NCI-H146 (cell line): ENCODE measurements around the gene EIF3B.
"Not testable (repeated sequence)": the region's sequence is repeated elsewhere in the genome, so short reads cannot be mapped to it uniquely, and the experiment has no call there.

Experiments
- DNase-seq: peaks from one replicate; lab custom pipeline; 2025; lab: John Stamatoyannopoulos, UW

EIF3B gene

GRCh38 chr7:2376351-2377154, 21.9 kb downstream of the EIF3B start:
- no peak for DNase-seq

DNA sequence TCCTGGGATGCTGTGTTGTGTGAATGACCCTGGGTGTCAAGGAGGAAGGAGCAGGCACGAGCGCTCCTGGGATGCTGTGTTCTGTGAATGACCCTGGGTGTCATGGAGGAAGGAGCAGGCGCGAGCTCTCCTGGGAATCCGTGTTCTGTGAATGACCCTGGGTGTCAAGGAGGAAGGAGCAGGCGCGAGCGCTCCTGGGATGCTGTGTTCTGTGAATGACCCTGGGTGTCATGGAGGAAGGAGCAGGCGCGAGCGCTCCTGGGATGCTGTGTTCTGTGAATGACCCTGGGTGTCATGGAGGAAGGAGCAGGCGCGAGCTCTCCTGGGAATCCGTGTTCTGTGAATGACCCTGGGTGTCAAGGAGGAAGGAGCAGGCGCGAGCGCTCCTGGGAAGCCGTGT, 22.9 kb downstream of the EIF3B start:
- not testable (repeated sequence) for DNase-seq

GRCh38 chr7:2378125-2378524, 23.5 kb downstream of the EIF3B start:
- not testable (repeated sequence) for DNase-seq

GRCh38 chr7:2379161-2379560, 24.5 kb downstream of the EIF3B start:
- no peak for DNase-seq

DNA sequence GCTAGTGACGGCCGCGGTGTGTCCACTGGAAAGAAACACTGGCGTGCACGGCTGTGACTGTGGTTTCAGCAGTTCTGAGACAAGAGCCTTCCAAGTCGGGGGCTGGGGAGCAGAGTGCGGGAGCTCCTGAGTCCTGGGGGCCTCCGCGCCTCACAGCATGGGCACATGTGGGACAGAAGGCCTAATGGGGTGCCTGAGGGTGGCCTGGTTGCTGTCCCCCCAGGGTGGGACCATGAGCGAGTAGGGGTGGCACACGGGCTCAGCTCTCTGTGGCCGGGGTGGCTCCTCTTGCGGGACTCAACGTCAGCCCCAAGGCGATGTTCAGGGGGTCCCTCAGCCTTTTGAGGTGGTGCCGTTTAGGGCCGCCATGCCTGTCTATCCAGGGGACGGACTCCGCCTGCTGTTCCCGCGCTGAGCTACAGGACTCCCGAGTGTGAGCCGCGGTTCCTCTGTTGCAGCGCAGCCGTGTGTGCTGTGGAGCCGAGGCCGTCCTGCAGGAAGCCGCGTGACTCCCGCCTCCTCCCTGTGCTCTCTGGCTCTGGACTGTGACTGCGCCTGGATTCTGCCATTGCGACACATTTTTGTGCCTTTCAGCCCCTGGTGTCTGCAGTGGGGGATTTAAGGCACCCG, 25.3 kb downstream of the EIF3B start:
- no peak for DNase-seq

DNA sequence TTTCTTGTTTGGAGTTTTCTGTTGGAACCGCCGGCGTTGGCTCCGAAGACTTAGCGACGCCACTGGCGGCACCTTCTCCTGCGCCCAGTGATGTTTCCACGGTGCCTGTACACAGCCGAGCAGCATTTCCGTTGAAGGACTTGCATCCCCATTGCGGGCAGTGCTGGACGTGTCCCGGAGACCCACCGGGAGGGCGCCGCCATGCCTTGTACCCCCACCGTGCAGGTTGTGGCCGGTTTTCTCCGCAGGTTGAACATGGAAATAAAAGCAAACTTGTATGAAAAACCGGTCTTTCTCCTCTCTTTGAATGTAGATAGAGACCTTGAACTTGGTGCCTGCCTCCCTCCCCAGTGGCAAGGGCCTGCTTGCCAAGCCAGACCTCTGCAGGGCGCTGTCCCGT, 25.8 kb downstream of the EIF3B start:
- no peak for DNase-seq

DNA sequence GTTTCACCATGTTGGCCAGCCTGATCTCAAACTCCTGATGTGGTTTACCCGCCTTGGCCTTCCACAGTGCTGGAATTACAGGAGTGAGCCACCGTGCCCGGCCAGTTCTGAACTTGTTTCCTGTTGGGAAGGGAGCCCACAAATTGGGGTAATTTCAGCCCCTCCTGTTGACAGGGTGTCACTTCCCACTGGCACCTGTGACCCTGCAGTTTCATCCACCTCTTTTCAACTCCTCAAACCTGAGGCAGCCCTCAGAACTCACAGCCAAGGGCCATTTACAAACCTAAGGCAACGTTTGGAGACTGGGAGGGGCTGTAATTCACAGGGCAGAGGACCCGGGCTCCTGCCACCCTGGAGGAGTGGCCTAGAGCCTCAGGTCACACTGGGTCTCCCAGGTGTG, 26.6 kb downstream of the EIF3B start:
- no peak for DNase-seq

GRCh38 chr7:2381881-2382509, 27.4 kb downstream of the EIF3B start:
- DNase-seq, result no peak

DNA sequence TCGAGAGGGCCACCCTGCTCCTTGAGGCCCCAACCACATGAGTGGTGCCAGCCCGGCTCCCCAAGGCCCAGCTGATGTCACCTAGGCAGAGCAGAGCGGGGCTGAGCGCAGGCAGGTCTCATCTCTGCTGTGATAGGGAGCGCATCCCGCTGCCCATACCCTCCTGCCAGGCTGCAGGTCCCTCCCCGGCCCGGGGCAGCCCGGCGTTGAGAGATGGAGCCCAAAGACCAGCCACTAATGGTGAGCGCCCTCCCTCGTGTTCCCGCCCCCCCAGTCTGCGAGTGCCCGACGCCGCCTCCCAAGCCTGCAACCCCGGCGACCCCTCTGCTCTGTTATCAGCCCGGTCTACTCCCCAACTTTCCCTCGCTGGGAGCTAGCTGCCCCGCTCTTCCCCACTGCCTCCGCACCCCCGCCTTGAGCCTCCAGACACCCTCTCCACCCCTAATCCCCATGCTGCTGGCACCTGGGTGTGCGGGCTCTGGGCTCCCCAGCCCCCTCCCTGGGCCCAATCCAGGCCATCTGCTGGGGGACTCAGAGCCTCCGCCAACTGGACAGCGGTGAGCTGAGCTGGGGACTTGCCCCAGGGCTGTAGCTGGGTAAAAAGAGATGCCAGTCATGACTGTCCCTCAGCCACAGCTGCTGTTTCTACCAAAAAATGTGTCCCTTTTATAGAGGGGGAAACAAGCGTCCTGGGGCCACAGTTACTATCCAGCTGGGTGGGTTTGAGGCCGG, 29.1 kb downstream of the EIF3B start:
- no peak for DNase-seq

- no peak for DNase-seq
Measured at GRCh38 chr7:2384354-2385243, 30.0 kb downstream of the EIF3B start.

GRCh38 chr7:2386122-2386521, 31.5 kb downstream of the EIF3B start:
- DNase-seq, result not testable (repeated sequence)

DNA sequence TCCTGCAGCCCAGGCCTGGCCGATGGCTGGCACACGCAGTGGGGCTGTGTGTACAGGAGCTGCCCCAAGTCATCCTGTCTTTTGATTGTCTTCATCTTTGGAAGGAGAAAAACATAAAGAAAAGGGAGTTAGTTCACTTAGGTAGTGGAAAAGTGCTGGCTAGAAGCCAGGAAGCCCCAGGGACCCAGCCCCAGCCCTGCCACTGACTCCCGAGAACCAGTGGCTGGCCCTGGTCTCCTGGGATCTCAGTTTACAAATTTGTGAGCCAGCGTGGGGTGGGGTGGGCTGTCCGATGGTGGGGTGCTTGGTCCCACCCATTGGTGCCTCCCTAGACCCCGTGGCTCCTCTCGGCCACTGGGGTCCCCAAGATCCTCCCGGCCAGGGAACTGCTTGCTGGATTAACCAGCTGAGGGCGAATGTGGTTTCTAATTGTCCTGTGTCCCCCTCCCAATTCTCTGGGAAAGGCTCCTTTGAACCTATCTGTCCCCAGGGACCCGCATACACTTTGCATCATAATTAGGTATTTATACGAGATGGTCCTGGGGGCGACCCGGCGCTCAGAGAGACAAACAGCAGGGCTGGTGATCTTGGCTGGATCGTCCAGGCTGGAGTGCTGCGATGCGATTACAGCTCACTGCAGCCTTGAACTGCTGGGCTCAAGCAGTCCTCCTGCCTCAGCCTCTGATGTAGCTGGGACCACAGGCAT, 32.5 kb downstream of the EIF3B start:
- DNase-seq, result no peak

DNA sequence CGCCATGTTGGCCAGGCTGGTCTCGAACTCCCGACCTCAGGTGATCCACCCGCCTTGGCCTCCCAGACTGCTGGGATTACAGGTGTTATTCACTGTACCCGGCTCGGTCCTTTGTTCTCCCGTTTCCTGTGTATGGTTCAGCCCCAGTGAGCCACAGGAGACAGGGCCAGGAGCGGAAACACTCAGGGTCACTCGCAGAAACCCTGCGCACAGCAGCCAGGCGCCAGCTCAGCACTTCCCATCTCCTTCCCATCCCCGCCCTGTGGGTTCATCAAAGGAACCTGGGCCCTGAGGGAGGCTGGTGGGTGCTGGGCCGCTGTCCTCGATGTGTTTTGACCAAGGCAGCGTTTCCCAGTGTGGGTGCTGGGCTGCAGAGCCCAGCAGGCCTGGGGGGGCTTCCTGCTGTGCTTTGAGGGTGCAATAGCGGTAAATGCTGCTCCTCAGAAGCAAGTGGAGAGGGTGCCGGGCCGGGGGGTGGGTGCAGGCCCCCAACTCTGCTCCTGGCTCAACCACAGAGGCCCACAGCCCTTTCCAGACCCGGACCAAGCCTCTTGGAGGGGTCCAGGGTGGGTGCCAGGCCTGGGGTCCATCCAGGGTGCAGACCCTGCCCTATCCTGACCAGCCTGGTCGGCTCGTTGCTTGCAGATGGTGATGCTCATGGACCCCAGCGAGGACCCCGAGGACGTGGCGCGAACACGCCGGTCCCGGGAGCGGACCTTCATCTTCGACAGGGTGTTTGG, 33.4 kb downstream of the EIF3B start:
- no peak for DNase-seq

- no peak for DNase-seq
Measured at GRCh38 chr7:2388637-2388954, 34.0 kb downstream of the EIF3B start.

- DNase-seq, result not testable (repeated sequence)
Measured at GRCh38 chr7:2390020-2390816, 35.6 kb downstream of the EIF3B start.

DNA sequence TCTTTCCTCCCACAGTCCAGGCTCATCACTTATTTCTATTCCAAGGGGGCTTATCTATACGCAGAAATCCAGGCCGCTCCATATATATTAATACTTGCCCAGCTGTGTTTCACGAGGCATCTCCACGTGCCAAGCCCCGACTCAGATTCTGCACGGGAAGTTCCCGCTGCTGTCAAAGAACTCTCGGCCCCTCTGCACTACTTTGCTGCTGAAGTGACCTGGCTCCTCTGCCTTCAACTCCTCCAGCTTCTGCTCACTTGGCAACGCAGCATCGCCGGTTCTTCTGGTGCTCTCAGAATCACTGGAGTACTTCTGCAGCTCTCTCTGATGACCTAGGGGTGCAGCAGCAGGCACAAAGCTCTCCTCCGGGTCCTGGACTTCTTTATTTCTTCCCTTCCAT, 39.1 kb downstream of the EIF3B start:
- no peak for DNase-seq

DNA sequence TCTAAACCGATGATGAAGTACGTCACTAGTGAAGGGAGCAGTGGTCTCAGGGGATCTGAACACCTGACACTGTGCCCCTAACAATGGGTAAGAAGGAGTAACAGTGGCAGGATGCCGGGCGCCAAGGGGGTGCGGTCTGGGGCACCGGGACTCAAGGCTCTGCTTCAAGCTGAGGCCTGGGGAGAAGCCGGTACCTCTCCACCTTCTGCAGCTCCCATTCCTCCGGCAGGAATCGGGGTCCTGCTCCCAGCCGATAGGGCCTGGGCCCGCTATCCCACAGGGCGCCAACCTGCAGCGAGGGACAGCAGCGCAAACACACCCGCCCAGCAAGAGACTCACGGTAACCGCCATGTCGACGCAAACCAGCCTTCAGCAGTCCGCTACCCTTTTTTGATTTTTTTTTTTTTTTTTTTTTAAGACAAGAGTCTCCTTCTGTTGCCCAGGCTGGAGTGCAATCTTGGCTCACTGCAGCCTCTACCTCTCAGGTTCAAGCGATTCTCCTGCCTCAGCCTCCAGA, 40.0 kb downstream of the EIF3B start:
- no peak for DNase-seq

- no peak for DNase-seq
Measured at GRCh38 chr7:2398506-2398905, 43.9 kb downstream of the EIF3B start.
